B cell (primary cell): ENCODE measurements around the gene CBLB.

Experiments
- EZH2 ChIP-seq: IDR thresholded peaks from 2 replicates; pipeline ENCODE4 v1.6.1; 2012; ENCODE audit warnings: borderline replicate concordance, low read depth, mild to moderate bottlenecking, moderate library complexity, low read length; ENCODE audit not compliant: insufficient read depth, poor library complexity, severe bottlenecking
- TF ChIP-seq, protein P1 (sequence below): fragments of 200-600 bp; IDR thresholded peaks from one replicate; pipeline ENCODE4 v1.8.0; 2022; ENCODE audit warnings: antibody characterized with exemption, mild to moderate bottlenecking

- TF ChIP-seq, protein P1, sequence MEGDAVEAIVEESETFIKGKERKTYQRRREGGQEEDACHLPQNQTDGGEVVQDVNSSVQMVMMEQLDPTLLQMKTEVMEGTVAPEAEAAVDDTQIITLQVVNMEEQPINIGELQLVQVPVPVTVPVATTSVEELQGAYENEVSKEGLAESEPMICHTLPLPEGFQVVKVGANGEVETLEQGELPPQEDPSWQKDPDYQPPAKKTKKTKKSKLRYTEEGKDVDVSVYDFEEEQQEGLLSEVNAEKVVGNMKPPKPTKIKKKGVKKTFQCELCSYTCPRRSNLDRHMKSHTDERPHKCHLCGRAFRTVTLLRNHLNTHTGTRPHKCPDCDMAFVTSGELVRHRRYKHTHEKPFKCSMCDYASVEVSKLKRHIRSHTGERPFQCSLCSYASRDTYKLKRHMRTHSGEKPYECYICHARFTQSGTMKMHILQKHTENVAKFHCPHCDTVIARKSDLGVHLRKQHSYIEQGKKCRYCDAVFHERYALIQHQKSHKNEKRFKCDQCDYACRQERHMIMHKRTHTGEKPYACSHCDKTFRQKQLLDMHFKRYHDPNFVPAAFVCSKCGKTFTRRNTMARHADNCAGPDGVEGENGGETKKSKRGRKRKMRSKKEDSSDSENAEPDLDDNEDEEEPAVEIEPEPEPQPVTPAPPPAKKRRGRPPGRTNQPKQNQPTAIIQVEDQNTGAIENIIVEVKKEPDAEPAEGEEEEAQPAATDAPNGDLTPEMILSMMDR: no peak
- no peak for TF ChIP-seq EZH2
Measured at GRCh38 chr3:105767776-105768175, 101.0 kb downstream of the CBLB start.
